SU-DHL-6 (cell line): Measurements from ENCODE around the gene C19orf85.

Source experiments
- H2AFZ ChIP-seq: fragments of 200-600 bp; sonication (generic); 2 replicates; pipeline ENCODE4 v1.6.1; 2014; ENCODE audit warnings: low read depth, mild to moderate bottlenecking, moderate library complexity, mixed read lengths, antibody characterized with exemption, low read length; ENCODE audit not compliant: severe bottlenecking
- H3F3A ChIP-seq: fragments of 200-600 bp; shearing (Covaris generic); 2 replicates; pipeline ENCODE4 v1.6.0; 2016; ENCODE audit warnings: antibody characterized with exemption, mild to moderate bottlenecking; ENCODE audit not compliant: insufficient read depth
- H3K27ac ChIP-seq: fragments of 200-600 bp; sonication (generic); 2 replicates; pipeline ENCODE4 v1.5.1; 2016; ENCODE audit warnings: low read depth, mild to moderate bottlenecking, low read length, moderate library complexity, mixed read lengths
- H3K27me3 ChIP-seq: fragments of 200-600 bp; sonication (generic), shearing (Covaris generic); 2 replicates; pipeline ENCODE4 v1.6.0; 2014; ENCODE audit warnings: mild to moderate bottlenecking, low read length
- H3K36me3 ChIP-seq: fragments of 200-600 bp; sonication (generic); 2 replicates; pipeline ENCODE4 v1.6.1; 2014; ENCODE audit warnings: mild to moderate bottlenecking, low read length, mixed read lengths
- H3K4me2 ChIP-seq: fragments of 300-600, 200-600 bp; shearing (Covaris generic), sonication (generic); 2 replicates; pipeline ENCODE4 v1.6.0; 2014; ENCODE audit warnings: low read length, low read depth, mild to moderate bottlenecking; ENCODE audit not compliant: poor library complexity, severe bottlenecking
- H3K4me3 ChIP-seq: fragments of 200-600 bp; sonication (generic); 2 replicates; pipeline ENCODE4 v1.5.1; 2014; ENCODE audit warnings: antibody characterized with exemption, low read length, mild to moderate bottlenecking, mixed read lengths; ENCODE audit not compliant: insufficient read depth, poor library complexity, severe bottlenecking
- H3K79me2 ChIP-seq: fragments of 200-600 bp; sonication (generic); 2 replicates; pipeline ENCODE4 v1.6.1; 2014; ENCODE audit warnings: mild to moderate bottlenecking, low read length, moderate library complexity; ENCODE audit not compliant: insufficient read depth
- H3K9ac ChIP-seq: fragments of 200-600 bp; sonication (generic); 2 replicates; pipeline ENCODE4 v1.7.0; 2014; ENCODE audit warnings: mild to moderate bottlenecking, low read length
- H3K9me2 ChIP-seq: fragments of 200-600 bp; sonication (generic); replicated peaks from 2 replicates; pipeline ENCODE4 v1.6.1; 2014; ENCODE audit warnings: low read length; ENCODE audit not compliant: insufficient read depth
- H3K9me3 ChIP-seq: fragments of 200-600 bp; sonication (generic); 2 replicates; pipeline ENCODE4 v1.6.1; 2014; ENCODE audit warnings: low read length, mixed read lengths; ENCODE audit not compliant: insufficient read depth
- H4K20me1 ChIP-seq: fragments of 200-600 bp; sonication (generic); 2 replicates; pipeline ENCODE4 v1.6.1; 2014; ENCODE audit warnings: low read depth, mild to moderate bottlenecking, antibody characterized with exemption, low read length, moderate library complexity, mixed read lengths
- EZH2phosphoT487 ChIP-seq: fragments of 200-600 bp; sonication (generic), shearing (Covaris generic); conservative IDR thresholded peaks from 2 replicates; pipeline ENCODE4 v1.6.1; 2018; ENCODE audit warnings: mild to moderate bottlenecking, antibody characterized with exemption, low read length, moderate library complexity, mixed read lengths
- TF ChIP-seq, protein P1 (sequence below): fragments of 200-600 bp; sonication (generic); IDR thresholded peaks from one replicate; pipeline ENCODE4 v1.5.1; 2017; ENCODE audit warnings: antibody characterized with exemption, mild to moderate bottlenecking, low read length, moderate library complexity; ENCODE audit not compliant: insufficient read depth, poor library complexity, severe bottlenecking

The C19orf85 gene

DNA sequence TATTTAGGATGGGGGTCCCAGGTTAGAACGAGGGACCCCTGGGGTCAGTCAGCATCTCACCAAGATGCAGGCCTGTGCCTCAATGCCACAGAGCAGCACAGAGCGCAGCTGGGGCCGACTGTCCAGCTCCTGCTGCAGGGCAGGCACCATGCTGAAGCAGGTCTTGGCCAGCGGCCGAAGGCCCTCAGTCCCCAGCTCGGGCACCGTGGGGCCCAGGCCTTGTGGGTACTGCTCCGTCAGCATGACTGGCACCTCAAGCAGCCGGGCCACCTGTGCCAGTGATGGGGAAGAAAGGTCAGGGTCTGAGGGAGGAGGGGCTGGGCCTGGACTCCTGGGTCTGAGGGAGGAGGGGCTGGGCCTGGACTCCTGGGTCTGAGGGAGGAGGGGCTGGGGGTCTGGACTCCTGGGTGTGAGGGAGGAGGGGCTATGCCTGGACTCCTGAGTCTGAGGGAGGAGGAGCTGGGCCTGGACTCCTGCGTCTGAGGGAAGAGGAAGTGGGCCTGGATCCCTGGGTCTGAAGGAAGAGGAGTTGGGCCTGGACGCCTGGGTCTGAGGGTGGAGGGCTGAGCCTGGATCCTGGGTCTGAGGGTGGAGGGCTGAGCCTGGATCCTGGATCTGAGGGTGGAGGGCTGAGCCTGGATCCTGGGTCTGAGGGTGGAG is 8.8 kb downstream of the C19orf85 start:
- Histone ChIP-seq H3K9me3 (no peaks in the 10 kb centered on the region), H3K27me3 (no peaks in the 10 kb centered on the region), H3K9ac (no peak overlapping the region), H3F3A (peaks cover 19% of the 10 kb centered on the region), H2AFZ (no peak overlapping the region), H3K79me2 (peaks cover 8% of the 10 kb centered on the region; the same call in 1 of the 2 replicates), H3K27ac (no peak overlapping the region), H4K20me1 (no peaks in the 10 kb centered on the region), H3K9me2 (no peaks in the 10 kb centered on the region), H3K4me3 (no peak overlapping the region), H3K36me3 (no peaks in the 10 kb centered on the region), H3K4me2 (no peak overlapping the region)
- no peak for TF ChIP-seq EZH2phosphoT487
- TF ChIP-seq, protein P1, sequence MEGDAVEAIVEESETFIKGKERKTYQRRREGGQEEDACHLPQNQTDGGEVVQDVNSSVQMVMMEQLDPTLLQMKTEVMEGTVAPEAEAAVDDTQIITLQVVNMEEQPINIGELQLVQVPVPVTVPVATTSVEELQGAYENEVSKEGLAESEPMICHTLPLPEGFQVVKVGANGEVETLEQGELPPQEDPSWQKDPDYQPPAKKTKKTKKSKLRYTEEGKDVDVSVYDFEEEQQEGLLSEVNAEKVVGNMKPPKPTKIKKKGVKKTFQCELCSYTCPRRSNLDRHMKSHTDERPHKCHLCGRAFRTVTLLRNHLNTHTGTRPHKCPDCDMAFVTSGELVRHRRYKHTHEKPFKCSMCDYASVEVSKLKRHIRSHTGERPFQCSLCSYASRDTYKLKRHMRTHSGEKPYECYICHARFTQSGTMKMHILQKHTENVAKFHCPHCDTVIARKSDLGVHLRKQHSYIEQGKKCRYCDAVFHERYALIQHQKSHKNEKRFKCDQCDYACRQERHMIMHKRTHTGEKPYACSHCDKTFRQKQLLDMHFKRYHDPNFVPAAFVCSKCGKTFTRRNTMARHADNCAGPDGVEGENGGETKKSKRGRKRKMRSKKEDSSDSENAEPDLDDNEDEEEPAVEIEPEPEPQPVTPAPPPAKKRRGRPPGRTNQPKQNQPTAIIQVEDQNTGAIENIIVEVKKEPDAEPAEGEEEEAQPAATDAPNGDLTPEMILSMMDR: no peak

DNA sequence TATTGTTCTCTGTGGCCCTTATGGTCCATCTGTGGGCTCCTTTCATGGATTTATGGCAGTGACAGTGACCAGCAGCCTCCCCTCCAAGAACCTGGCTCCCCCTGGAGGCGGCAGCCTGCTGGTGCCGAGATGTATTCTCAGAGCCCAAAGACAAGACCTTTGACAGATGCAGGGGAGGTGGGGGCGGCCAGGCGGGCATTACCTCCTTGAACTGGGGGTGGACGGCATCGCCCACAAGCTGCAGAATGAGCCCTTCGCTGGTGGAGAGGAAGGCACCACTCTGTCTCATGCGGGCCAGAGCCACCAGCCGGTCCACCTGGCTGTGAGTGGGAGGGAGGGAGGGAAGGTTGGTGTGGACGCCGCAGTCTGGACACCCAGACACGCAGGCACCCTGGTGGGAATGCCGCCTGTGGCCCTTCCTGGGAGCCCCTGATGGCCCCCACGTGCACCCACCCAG is 9.7 kb downstream of the C19orf85 start:
- Histone ChIP-seq H3K27ac (no peak overlapping the region), H3K27me3 (no peaks in the 10 kb centered on the region), H3F3A (peaks cover 11% of the 10 kb centered on the region; the same call in 1 of the 2 replicates), H3K9ac (no peak overlapping the region), H3K9me2 (no peaks in the 10 kb centered on the region), H4K20me1 (no peaks in the 10 kb centered on the region), H3K79me2 (no peaks in the 10 kb centered on the region), H3K4me3 (no peak overlapping the region), H3K36me3 (no peaks in the 10 kb centered on the region), H2AFZ (no peak overlapping the region), H3K9me3 (no peaks in the 10 kb centered on the region), H3K4me2 (no peak overlapping the region)
- TF ChIP-seq, protein P1: peak; percentile 76
- TF ChIP-seq EZH2phosphoT487: no peak

DNA sequence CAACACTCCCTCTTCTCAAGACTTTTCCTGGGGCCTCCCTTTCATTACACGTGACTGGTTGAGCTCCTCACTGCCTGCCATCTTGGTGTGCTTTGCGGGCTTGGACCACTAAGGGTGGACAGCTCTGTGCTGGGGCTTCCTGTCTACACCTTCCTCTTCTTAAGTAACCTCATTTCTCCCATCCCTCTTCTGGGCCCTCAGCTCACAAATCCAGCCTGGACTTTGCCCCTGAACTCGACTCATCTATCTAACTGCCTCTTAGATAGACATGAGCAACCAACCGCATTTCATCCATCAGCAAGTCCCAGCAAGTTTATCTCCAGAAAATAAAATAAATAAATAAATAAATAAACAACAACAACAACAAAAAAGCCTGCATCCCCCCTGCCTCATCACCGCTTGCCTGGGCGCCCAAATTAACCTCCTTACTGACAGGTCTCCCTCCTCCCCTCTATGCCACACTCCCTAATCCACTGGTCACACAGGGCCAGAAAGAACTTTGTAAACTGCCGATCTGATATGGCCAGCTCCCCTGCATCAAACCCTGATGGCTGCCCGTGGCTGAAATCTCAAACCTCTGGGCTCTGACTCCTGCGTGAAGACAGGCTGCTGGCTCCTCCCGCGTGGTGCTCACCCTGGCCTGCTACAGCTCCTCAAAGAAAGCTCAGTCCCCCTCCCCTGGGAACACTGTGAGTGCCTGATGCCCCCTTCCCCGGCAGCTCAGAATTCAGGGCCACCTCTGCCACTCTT is 10.9 kb downstream of the C19orf85 start:
- no peaks in the 10 kb centered on the region for H3K27me3 ChIP-seq
- H3K36me3 ChIP-seq: no peaks in the 10 kb centered on the region
- no peaks in the 10 kb centered on the region for H3K79me2 ChIP-seq
- no peak overlapping the region for H3K27ac ChIP-seq
- no peaks in the 10 kb centered on the region for H3K9me2 ChIP-seq
- H2AFZ ChIP-seq: no peak overlapping the region
- no peak overlapping the region for H3K4me2 ChIP-seq
- no peaks in the 10 kb centered on the region for H3K9me3 ChIP-seq
- TF ChIP-seq, protein P1: no peak
- no peak for TF ChIP-seq EZH2phosphoT487
- no peak overlapping the region for H3K4me3 ChIP-seq
- no peak overlapping the region for H3K9ac ChIP-seq
- H3F3A ChIP-seq: peaks cover 11% of the 10 kb centered on the region; the same call in 1 of the 2 replicates
- H4K20me1 ChIP-seq: no peaks in the 10 kb centered on the region
